ENCODE results near the gene RFX1.
A peak's percentile ranks its signal among the peaks of the same experiment; 100 is the strongest.

The RFX1 gene

DNA sequence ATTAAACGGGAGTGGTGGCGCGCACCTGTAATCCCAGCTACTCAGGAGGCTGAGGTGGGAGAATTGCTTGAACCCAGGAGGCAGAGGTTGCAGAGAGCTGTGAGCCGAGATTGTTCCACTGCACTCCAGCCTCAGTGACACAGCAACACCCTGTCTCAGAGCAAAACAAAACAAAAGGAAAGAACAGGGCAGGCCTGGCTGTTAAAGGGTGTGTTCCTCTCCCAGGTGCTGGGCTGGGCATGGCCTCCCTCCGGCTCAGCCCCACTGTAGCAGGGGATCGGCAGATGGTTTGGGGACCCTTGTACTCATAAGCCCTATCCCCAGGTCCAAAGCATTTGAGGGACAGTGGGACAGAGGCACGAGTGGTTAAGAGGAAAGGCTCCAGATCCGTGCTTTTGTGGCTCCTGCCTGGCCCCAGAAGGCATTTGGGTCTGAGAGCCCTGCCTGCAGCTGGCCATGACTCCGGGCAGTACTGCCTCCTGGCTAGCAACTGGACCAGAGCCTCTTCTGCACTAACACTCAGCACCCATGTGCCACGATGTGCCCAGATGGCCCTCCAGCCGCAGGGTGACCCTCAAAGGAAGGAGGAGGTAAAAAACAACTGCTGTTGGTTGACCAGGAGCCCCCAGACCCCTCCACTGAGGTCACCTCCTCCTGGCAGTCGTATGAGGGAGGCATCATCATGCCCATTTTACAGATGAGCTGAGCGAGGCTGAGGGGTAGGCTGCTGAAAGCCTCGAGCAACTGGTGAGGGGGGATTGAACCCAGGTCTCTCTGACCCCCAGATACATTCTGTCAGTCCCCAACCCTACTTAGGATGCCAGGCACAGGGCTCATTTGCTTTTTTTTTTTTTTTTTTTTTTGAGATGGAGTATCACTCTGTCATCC lies 10.0 kb downstream of the RFX1 start:
- DNase-seq = no peak

- DNase-seq = no peak
Observed at GRCh38 chr19:13995017-13995728, 10.9 kb downstream of the RFX1 start.

- no peak for DNase-seq
Observed at GRCh38 chr19:13993590-13994300, 12.4 kb downstream of the RFX1 start.

DNA sequence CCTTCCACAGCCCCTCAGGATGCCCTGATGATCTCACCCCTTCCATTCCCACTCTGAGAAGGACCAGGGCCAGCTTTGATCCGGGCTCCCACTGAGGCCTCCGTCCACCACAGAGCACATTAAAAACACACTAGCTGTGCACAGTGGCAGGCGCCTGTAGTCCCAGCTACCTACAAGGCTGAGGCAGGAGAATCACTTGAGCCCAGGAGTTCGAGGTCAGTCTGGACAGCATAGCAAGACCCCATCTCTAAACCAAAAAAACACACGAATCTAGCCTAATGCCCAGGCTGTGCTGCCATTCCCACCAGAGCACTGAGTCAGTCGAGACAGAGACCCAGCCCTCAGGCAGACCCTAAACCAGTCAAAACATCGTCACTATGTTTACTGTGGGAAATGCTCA lies 14.1 kb downstream of the RFX1 start:
- no peak for DNase-seq

DNA sequence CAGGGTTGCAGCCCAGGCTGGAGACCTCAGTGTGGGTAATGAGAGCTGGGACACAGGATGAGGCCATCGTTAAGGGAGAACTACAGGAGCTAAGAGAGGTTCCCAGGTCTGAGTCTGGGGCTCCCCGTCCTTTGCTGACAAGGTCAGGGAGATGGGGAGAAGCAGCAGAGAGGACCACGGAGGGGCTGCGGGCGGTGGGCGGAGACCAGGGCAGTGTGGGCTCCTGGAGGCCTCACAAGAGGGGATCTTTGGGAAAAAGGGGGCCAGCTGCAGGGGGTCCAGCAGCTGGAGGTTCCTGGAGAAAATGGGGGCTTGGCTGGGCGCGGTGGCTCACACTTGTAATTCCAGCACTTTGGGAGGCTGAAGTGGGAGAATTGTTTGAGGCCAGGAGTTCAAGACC lies 16.0 kb downstream of the RFX1 start:
- DNase-seq = no peak

DNA sequence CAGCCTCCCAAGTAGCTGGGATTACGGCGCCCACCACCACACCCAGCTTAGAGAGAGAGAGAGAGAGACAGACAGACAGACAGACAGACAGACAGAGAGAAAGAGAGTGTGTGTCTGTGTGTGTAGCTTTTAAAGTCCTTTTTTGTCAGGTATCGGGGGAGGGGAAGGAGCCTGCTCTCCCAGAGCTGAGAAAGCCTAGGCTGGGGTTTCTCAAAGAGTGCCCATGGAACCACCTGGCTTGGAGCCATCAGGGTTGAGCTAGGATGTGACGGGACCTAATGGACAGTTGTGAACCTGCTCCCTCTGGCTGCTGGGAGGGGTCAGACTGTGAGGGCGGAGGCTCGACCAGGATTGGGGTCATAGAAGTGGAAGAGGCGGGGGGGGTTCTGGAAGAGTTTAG lies 16.6 kb downstream of the RFX1 start:
- no peak for DNase-seq

- DNase-seq = peak; percentile 77
Observed at GRCh38 chr19:13987101-13987890, 18.8 kb downstream of the RFX1 start.

DNA sequence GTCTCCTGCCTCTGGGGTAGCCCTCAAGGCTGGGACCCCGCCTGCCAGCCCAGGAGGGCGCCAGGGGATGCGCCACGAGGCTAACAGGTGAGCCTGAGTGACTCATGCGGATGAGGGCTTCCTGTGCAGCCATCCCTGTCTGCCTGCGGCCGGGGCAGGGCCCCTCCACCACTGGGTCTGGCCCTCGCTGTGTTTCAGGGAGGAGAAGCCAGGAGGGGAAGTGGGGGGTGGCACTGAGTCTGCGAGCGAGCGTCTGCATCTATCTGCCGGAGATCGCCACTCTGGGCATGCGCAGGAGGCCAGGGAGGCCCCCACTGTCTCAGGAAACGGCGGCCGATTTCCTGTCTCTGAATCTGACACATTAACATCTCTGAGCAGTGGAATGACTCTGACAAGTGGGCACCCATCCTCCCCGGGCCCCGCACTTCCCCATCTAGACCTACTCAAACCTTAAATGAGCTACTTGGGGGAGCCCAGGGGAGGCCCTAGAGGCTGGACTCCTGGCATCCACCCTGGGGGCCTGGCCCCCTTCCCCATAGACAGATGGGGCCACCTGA lies 19.7 kb downstream of the RFX1 start:
- DNase-seq = peak; percentile 95

GRCh38 chr19:13985771-13986347 lies 20.3 kb downstream of the RFX1 start:
- DNase-seq = no peak

GRCh38 chr19:13984875-13985741 lies 21.0 kb downstream of the RFX1 start:
- no peak for DNase-seq

DNA sequence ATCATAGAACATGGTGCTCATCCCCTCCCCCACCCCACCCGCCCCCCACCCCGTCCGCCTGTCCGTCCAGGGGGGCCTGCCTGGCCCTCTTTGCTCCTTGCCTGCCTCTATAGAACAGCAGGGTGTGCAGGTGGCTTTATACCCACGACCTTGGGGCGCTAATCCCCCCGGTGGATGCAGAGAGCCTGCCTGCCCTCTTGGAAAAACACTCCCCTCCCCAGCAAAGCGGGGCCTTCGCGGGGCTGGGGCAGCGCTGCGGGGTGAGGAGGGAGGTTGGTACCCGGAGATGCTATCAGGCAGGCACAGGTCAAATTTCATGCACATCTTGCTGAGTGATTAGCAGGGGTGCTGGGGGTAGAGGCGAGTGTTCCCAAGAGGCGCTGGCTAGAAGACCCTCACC lies 21.9 kb downstream of the RFX1 start:
- no peak for DNase-seq

DNA sequence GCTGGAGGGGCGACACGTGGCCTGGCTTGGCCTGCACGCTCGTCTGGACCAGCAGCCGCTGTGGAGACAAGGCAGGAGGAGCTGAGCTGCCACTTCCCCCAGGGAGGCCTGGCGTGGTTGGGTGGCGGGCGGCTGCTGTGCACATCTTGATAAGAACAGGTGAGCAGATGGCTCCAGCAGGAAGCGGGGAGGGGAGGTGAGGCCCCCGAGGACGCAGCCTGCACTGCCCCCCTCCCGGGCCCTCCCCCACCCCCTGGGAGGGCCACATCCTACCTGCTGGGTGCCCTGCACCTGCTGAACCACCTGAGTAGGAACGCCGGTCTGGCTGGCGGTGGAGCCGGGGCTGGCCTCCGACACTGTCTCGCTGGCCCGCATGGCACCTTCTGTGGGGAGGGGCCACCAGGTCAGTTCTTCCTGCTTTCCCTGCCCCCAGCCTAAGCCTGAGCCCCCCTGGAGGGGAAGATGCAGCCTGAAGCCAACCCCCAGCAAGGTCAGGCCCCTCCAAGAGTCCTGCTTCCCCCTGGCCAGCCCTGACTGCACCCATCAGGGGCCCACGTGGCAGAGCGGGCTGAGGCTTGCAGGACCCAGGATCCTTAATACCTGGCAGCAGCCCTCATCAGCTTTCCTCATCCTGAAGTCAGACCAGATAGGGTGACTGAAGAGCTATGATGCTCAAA lies 22.8 kb downstream of the RFX1 start:
- DNase-seq = no peak

GRCh38 chr19:13982773-13983172 lies 23.3 kb downstream of the RFX1 start:
- DNase-seq = no peak

- no peak for DNase-seq
Observed at GRCh38 chr19:13981988-13982501, 24.1 kb downstream of the RFX1 start.

- no peak for DNase-seq
Observed at GRCh38 chr19:13981467-13981866, 24.7 kb downstream of the RFX1 start.

DNA sequence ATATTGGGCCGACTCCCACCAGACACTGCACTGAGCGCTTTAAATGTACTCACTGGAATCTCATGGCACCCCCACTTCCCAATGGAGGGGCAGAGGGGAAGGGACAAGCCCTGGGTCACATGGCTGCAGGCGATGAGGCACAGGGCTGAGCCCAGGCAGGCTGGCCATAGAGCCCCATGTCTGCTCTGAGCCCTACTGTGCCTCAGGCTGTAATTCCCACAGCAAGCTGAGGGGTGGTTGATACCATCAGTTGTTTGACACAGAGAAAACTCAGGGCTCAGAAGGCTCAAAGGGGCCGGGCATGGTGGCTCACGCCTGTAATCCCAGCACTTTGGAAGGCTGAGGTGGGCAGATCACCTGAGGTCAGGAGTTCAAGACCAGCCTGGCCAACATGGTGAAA lies 25.1 kb downstream of the RFX1 start:
- DNase-seq = no peak

GRCh38 chr19:13980340-13980739 lies 25.8 kb downstream of the RFX1 start:
- DNase-seq = no peak

DNA sequence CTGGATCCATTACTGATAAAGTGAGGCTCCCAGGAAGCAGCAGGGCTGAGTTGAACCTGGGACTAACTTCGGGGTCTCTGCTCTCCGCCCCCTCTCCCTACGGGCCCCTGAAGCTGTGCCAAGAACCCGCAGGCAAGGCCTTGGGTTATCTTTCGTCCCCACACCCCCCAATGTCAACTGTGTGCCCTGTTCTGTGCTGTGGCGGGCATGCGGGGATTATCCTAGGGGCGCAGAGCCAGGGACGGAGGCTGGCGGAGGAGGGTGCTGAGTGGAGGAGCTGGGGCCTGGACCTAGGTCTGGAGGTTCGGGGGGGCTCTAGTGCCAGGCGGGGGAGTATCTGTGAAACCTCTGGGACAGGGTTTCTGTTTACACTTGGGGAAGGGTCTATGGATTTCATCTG lies 26.4 kb downstream of the RFX1 start:
- no peak for DNase-seq

- no peak for DNase-seq
Observed at GRCh38 chr19:13979244-13979615, 26.9 kb downstream of the RFX1 start.

All from GF-D8 (cell line).